ENCODE measurements around the gene CYBB.

CYBB gene

DNA sequence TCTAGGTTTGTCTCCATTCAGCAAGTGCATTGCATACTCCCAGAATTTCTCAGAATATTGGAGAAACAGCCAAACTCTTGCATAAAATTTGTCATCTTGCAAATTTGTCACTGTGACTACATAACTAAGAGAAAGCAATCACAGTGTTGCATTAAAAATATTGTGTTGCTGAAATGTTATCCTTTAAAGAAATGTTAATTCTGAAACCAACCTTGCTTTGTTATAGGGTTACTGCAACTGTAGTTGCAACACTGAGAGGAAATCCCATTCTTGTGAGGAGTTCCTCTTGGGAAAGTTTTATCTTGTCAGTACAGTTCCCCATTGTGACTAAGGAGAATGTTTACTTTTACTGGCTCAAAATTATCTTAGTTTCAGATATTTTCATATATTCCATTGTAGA, 20.9 kb downstream of the CYBB start:
- DNase-seq (ENCODE audit: low read depth) = no peak
- TF ChIP-seq, protein P1, sequence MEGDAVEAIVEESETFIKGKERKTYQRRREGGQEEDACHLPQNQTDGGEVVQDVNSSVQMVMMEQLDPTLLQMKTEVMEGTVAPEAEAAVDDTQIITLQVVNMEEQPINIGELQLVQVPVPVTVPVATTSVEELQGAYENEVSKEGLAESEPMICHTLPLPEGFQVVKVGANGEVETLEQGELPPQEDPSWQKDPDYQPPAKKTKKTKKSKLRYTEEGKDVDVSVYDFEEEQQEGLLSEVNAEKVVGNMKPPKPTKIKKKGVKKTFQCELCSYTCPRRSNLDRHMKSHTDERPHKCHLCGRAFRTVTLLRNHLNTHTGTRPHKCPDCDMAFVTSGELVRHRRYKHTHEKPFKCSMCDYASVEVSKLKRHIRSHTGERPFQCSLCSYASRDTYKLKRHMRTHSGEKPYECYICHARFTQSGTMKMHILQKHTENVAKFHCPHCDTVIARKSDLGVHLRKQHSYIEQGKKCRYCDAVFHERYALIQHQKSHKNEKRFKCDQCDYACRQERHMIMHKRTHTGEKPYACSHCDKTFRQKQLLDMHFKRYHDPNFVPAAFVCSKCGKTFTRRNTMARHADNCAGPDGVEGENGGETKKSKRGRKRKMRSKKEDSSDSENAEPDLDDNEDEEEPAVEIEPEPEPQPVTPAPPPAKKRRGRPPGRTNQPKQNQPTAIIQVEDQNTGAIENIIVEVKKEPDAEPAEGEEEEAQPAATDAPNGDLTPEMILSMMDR (conservative IDR thresholded peaks at IDR 0.05; ENCODE audit: low read depth, low read length) = no peak
- H3K4me3 ChIP-seq (ENCODE audit: low read length) = no peak overlapping the region

- TF ChIP-seq, protein P1 (conservative IDR thresholded peaks at IDR 0.05; ENCODE audit: low read depth, low read length) = no peak
- no peak for DNase-seq (ENCODE audit: low read depth)
- H3K4me3 ChIP-seq (ENCODE audit: low read length) = no peak overlapping the region
Measured at GRCh38 chrX:37802028-37802427, 22.2 kb downstream of the CYBB start.

DNA sequence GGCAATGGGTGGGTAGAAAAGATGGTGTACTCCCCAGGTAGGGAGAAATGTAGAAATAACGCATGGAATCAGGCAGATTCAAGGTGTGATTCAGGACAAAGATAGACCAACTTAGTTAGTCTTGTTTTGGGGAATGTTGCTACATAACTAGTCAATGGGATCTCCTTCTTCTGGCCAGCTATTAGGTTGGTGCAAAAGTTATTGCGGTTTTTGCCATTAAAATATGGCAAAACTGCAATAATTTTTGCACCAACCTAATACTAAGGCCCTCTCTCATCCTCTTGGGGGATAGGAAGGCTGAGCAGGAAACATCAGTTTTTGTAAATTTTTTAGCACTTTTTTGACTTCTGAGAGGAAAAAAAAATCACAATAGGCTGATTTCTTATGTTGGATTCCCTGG, 23.2 kb downstream of the CYBB start:
- H3K4me3 ChIP-seq (ENCODE audit: low read length) = no peak overlapping the region
- DNase-seq (ENCODE audit: low read depth) = no peak
- TF ChIP-seq, protein P1 (conservative IDR thresholded peaks at IDR 0.05; ENCODE audit: low read depth, low read length) = no peak

DNA sequence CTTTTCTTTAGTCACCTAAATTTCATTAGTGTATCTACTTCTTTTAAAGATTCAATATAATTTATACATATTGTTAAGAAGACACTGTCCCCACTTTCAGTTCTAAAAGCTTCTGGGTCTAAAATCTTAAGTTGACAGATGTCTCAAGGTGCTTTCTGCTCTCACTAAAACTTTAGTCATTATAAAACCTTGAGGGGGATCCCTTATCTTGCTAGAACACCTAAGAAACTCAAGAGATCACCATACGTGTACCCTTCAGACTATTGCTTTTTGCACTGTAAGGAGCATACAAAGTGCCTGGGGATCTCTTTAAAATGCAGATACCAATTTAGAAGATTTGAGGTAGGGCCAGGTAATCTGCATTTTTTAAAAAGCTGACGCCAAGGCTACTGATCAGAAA, 30.1 kb downstream of the CYBB start:
- TF ChIP-seq, protein P1 (conservative IDR thresholded peaks at IDR 0.05; ENCODE audit: low read depth, low read length) = no peak
- H3K4me3 ChIP-seq (ENCODE audit: low read length) = no peak overlapping the region
- no peak for DNase-seq (ENCODE audit: low read depth)

DNA sequence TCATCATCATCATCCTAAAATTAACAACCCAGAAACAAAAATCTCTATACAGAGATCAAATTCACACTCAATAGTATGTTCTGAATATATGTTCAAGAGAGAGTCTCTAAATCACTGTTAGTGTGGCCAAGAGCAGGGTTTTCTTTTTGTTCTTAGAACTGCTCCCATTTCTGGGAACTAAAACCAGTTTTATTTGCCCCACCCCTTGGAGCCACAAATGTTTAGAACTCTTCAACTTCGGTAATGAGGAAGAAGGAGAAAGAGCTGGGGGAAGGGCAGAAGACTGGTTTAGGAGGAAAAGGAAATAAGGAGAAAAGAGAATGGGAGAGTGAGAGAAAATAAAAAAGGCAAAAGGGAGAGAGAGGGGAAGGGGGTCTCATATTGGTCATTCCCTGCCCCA, 32.3 kb downstream of the CYBB start:
- no peak overlapping the region for H3K4me3 ChIP-seq (ENCODE audit: low read length)
- TF ChIP-seq, protein P1 (conservative IDR thresholded peaks at IDR 0.05; ENCODE audit: low read depth, low read length) = no peak
- DNase-seq (ENCODE audit: low read depth) = no peak

DNA sequence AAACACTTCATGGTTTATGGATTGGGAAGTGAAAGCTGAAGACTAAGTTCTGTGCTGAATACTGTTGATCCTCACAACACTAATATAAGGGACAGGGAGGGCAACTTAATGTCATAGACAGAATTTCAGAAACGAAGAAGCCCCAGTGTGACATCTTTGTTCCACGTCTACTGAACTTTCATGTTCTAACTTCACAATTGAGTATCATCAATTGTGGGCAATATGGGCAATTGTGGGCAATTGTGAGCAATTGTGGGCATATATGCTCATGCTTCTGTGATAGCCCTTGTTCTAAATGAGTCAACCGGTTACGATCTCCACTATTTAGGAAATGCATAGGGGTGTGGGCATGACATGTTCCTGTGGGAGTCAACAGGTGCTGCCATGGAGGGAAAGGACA, 33.7 kb downstream of the CYBB start:
- DNase-seq (ENCODE audit: low read depth) = no peak
- TF ChIP-seq, protein P1 (conservative IDR thresholded peaks at IDR 0.05; ENCODE audit: low read depth, low read length) = no peak
- H3K4me3 ChIP-seq (ENCODE audit: low read length) = no peak overlapping the region

- TF ChIP-seq, protein P1 (conservative IDR thresholded peaks at IDR 0.05; ENCODE audit: low read depth, low read length) = no peak
Measured at GRCh38 chrX:37815366-37815765, 35.5 kb downstream of the CYBB start.

More at GRCh38 chrX:37815366-37815765, 35.5 kb downstream of the CYBB start:
- no peak for DNase-seq (ENCODE audit: low read depth)
- no peak overlapping the region for H3K4me3 ChIP-seq (ENCODE audit: low read length)

Measured in retinal pigment epithelial cell (primary cell).